Suppressor macrophage treated with lipopolysaccharide for 4 hours (primary cell): Measurements from ENCODE around the gene ACTG2.

Experiments used
- DNase-seq: peaks from one replicate; pipeline ENCODE4 v3.0.0-alpha.2; 2020

ACTG2 gene

GRCh38 chr2:73915437-73915993 lies 22.7 kb downstream of the ACTG2 start:
- DNase-seq = no peak

GRCh38 chr2:73916666-73917065 lies 23.9 kb downstream of the ACTG2 start:
- no peak for DNase-seq

GRCh38 chr2:73917296-73917695 lies 24.5 kb downstream of the ACTG2 start:
- no peak for DNase-seq

GRCh38 chr2:73917696-73918207 lies 24.9 kb downstream of the ACTG2 start:
- DNase-seq = no peak

- DNase-seq = no peak
Measured at GRCh38 chr2:73918856-73919255, 26.0 kb downstream of the ACTG2 start.

GRCh38 chr2:73919596-73920228 lies 26.9 kb downstream of the ACTG2 start:
- DNase-seq = no peak

GRCh38 chr2:73920577-73921545 lies 28.1 kb downstream of the ACTG2 start:
- peak; percentile 47 for DNase-seq

- DNase-seq = no peak
Measured at GRCh38 chr2:73921581-73921980, 28.8 kb downstream of the ACTG2 start.

DNA sequence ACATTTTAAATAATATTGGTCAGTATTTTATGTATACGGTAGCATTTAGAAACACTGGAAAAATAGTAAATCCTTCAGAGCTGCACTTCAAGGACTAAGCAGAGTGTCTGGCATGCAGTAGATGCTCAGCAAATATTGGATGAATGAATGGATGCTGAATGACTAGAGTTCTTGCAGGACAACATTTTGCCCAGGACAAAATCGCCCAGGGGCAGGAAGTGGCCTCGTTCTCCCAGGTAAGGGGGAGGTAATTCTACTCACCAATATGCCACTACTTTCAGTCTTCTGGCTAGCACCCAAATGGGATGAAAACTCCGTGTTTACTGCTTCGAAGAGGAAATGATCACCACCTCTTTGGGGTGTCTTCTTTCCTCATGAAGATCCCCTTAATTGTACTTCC lies 29.9 kb downstream of the ACTG2 start:
- DNase-seq = no peak

DNA sequence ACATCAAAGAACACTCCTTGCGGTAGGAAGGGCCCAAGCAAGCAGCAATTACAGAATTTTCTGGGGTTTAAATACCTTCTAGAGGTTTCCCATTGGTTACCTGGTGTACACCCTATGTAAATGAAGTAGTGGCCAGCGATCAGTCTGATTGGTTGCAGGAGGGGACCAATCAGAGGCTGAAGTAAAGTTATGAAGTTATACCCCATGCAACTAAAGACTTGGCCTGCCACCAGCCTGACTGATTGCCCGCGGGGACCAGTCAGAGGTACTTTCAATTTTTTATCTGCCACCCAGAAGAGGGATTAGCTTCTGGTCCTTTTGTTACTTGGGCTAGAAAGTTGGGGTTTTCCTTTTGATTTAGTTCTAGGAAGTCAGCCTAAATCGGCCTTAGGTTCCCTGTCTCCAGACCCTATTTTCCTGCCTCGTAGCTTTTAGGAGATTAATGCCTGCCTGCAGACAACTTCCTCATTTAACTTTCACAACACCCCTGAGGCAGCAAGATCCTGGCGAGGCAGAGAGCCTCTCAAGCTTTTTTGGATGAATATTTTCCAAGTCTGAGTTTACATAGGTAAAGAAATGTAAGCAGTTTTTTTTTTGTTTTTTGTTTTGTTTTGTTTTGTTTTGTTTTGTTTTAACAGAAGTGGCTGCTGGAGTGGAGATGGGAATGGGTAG lies 32.4 kb downstream of the ACTG2 start:
- peak; percentile 43 for DNase-seq

DNA sequence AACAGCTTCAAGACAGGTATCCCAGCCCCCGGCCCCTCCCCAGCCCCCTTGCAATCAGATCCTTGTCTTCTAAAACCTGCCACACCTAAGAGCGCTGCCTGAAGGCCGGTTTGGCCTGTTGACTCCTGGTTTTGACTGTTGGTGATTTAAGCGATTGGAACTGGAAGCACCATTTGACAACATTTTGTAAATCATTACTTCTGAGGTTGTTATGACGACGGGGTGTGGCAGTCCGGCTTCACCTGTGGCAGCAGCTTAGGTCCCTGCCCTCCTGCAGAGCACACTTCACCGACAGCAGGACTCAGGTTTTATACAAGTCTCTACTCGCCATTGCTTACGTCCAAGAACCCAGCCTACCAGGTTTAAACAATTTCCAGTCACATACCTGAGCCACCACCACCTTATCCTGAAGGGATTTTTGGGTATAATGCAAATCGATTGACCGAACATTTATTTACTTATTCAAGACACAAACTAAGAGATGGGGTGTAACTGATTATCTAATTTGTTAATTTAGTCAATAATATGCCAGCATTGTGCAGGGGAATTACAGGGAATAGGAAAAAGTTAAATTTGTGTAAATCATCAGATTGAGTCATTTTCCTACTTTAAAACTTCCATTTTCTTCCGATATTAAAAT lies 33.2 kb downstream of the ACTG2 start:
- no peak for DNase-seq

DNA sequence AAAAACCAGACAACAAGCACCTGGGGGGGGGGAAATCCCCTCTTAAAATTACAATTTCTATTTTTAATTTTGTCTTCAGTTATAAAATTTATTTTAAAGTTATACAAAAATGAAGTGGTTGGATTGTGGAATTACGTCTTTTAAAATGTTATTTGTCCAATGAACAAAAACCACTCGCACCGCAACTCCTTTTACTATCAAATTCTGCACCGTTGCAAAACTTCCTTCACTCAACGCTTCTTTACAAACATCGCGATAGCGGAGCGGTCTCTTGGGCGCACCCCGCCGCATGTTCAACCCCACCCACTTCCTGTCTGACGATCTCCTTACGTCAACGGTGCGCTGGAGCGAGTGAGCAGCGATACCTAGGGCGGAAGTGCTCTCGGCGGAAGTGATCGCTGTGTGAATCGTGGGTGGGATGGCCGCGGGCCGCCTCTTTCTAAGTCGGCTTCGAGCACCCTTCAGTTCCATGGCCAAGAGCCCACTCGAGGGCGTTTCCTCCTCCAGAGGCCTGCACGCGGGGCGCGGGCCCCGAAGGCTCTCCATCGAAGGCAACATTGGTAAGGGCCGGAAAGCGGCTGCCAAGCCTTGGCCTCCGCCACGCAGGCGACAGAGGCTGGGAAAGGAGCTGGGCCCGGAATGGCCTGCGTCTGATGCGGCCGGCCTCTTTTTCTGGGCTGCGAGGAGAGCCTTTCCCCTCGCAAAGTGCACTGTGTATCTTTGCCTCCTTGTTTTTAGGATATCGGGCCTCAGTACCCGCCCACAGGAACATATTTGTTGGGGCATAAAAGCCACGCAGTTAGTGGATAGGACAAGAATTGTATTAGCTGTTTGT lies 33.9 kb downstream of the ACTG2 start, which contains the start of gene DGUOK:
DGUOK (plus strand) TSS at position 388 of the 835 bp plus-strand sequence; CDS start at position 419, 31 bp downstream.
- DNase-seq = peak; percentile 99

DNA sequence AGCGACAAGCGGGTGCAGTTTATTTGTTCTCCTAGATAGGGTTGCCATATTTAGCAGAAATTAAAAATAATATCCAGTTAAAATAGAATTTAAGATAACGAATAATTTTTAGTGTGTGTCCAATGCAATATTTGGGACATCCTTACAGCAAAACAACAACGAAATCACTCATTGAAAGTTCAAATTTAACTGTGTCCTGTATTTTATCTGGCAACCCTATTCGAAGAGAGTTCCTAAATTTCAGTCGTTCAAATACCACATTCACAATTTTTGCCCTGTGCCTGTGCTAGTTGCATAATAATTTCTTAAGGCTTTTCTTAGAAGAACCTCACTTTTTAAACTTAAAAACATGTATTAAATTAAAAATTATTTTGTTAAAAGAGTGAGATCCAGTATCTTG lies 34.5 kb downstream of the ACTG2 start:
- no peak for DNase-seq

DNA sequence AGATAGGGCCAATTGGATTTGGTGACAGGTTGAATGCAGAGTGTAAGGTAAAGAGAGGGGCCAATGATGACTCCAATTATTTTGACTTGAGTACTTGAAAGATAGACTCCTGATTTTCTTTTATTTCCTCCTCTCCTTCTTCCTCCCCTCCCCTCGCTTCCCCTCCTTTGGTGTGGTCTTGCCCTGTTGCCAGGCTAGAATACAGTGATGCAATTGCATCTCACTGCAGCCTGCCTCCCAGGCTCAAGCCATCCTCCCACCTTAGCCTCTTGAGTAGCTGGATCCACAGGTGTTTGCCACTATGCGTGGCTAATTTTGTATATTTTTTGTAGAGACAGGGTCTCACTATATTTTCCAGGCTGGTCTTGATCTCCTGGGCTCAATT lies 36.1 kb downstream of the ACTG2 start:
- DNase-seq = no peak

- DNase-seq = no peak
Measured at GRCh38 chr2:73930386-73930785, 37.6 kb downstream of the ACTG2 start.

DNA sequence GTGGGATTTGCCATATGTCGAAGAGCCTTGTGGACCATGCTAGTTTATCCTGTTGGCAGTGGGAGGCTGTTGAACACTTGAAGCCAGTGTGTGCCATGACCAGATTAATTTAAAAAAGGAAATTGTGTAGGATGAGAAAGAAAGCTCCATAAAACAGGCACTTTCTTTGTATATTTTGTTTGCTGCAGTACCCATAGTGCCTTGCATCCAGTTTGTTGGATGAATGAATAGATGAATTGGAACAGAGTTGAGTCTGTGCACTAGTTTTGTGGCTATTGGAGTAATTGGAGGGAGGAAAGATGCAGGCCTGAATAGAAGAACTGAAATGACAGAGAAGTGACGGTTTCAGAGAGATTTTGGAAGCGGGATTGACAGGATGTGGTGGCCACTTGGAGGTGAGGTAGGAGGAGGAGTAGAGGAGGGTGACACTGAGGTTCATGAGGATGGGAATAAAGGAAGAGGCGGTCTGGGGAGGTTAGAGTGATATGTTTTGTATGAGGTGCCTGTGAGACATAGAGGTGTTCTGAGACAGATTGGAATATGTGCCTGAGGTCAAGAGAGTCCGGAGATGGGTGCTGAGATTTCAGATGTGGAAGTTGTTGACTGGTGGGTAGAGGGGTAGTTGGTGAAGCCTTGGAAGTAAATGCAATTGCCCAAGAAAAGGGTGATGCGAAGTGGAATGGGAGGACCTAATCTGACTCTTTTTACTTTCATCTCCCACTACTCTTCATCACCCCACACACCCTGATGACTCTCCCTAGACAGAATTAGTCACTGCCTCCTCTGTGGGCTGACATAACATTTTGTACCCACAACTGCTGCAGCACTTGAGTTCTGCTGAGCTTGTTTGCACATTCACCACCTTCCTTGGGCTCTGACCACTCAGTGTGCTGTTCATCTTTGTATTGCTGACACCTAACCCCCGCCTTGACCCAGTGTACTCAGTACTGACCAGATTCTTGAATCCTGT lies 39.0 kb downstream of the ACTG2 start:
- DNase-seq = peak; percentile 74

GRCh38 chr2:73933194-73933593 lies 40.4 kb downstream of the ACTG2 start:
- DNase-seq = no peak

DNA sequence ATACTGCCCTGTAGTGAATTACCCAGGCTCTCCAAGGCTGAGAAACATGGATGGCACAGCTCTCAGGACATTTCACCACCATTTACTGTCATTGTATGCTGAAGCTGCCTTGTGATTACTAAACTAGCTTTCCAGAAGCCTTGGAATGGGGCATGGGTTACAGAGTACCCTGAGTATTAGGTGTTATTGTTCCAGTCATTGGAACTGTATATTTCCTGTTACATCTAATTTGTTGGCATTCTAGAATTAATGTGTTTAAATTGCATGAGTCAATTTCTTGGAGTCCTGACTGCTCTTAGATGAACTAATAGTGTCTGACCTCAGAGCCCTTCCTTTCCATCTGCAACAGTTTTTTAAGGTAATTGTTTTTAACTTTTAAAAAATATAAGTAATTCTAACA lies 42.8 kb downstream of the ACTG2 start:
- DNase-seq = no peak

DNA sequence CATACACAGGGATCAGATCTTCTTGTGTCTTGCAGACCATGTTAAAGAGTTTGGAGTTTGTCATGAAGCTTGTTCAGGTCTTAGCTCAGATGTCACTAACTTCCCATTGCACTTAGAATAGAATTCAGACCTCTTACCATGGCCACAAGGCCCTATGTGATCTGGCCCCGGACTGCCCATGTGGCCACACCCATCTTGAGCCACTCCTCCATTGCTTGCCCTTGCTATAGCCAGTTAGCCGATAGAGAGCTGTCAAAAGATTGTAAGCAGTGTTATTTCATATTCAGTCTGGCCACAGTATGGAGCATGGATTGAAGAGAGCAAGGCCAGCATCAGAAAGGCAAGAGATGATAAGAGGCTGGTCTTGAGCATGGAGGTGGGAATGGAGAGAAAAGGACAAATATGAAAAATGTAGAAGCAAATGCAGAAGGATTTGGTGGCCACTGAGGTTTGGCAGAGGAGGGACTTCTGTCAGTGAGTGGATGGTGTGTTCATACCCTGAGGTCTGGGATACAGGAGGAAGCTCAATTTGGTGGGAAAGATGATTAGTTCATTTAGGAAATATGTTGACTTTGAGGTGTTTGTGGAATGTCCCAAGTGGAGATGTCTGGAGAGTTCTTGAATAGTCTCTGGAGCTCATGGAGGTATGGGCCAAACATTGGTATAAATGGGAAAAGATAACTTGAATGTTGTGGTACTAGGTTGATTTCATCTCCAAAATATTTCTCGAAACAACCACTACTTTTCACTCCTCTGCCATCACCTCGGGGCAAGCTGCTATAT lies 44.5 kb downstream of the ACTG2 start:
- DNase-seq = no peak
